DMS 273 (cell line): ENCODE results near the gene OTOF.

Experiments
- DNase-seq: peaks from one replicate; lab custom pipeline; 2025; ENCODE audit not compliant: unreplicated experiment; lab: John Stamatoyannopoulos, UW

Gene OTOF

GRCh38 chr2:26454561-26455001 is 23.3 kb downstream of the OTOF start:
- DNase-seq: no peak

- DNase-seq: no peak
Observed at GRCh38 chr2:26453421-26454329, 24.2 kb downstream of the OTOF start.

- no peak for DNase-seq
Observed at GRCh38 chr2:26451700-26452099, 26.2 kb downstream of the OTOF start.

GRCh38 chr2:26450031-26450635 is 27.8 kb downstream of the OTOF start:
- DNase-seq: no peak

- no peak for DNase-seq
Observed at GRCh38 chr2:26449278-26450030, 28.5 kb downstream of the OTOF start.

GRCh38 chr2:26448651-26449050 is 29.3 kb downstream of the OTOF start:
- no peak for DNase-seq

- no peak for DNase-seq
Observed at GRCh38 chr2:26444236-26444635, 33.7 kb downstream of the OTOF start.

GRCh38 chr2:26442707-26443106 is 35.2 kb downstream of the OTOF start:
- DNase-seq: no peak

- no peak for DNase-seq
Observed at GRCh38 chr2:26442301-26442700, 35.6 kb downstream of the OTOF start.

GRCh38 chr2:26438926-26439325 is 39.0 kb downstream of the OTOF start:
- DNase-seq: no peak

- DNase-seq: no peak
Observed at GRCh38 chr2:26438526-26438925, 39.4 kb downstream of the OTOF start.

- no peak for DNase-seq
Observed at GRCh38 chr2:26435106-26435505, 42.8 kb downstream of the OTOF start.

- DNase-seq: no peak
Observed at GRCh38 chr2:26432859-26433258, 45.1 kb downstream of the OTOF start.

GRCh38 chr2:26432363-26432762 is 45.6 kb downstream of the OTOF start:
- no peak for DNase-seq

GRCh38 chr2:26430826-26431225 is 47.1 kb downstream of the OTOF start:
- DNase-seq: no peak

GRCh38 chr2:26429779-26430578 is 47.9 kb downstream of the OTOF start:
- peak; percentile 82 for DNase-seq

- DNase-seq: no peak
Observed at GRCh38 chr2:26428846-26429245, 49.1 kb downstream of the OTOF start.

- DNase-seq: no peak
Observed at GRCh38 chr2:26424221-26424620, 53.7 kb downstream of the OTOF start.

- no peak for DNase-seq
Observed at GRCh38 chr2:26423750-26424149, 54.2 kb downstream of the OTOF start.

- no peak for DNase-seq
Observed at GRCh38 chr2:26422947-26423629, 54.8 kb downstream of the OTOF start.
